ENCODE results near the gene PLXNB2.

PLXNB2 gene

DNA sequence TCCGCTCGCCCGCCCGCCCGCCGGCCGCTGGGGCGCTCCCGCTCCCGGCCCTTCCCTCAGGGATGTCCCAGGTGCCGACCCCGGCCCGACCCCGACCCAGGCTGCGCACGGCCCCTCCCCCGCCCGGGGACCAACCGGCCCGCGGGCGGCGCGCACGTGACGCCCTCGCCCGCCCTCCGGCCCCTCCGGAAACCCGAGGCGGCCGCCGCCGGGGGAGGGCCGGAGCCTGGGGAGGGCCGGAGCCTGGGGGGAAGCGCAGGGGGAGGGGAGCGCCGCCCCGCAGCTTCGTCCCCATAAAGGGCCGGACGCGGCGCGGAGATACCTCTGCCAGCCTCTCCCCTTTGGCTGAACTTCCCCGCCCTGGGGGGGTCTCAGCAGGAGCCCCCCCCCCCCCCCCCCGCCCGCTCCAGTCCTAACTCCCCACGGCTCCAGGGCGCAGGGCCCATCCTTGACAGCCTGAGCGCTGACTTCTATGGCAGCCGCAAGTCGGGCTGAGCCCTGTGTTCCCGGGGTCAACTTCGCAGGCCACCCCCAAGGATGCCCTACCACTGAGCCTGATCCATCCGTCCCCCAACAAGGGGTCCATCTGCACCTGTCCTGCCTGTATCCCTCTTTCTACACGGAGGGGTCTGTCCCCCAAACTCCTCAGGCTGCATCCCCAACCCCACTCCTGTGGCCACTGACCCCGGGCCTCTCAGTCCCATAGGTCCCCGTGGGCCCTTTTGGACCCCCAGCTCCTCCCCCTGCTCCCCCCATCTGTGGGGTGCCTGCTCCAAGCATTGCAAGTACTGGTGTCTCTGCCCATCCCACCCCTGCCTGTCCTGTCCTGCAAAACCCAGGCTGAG, 45.6 kb downstream of the PLXNB2 start, which contains the start of gene MAPK12:
Gene MAPK12, minus strand, starts transcription at position 69 of the 845 bp plus-strand sequence. CDS start 174 bp downstream, outside the sequence.
- peak; percentile 88 for DNase-seq (ENCODE audit: low spot score)
- in situ Hi-C loops (cut with MboI; ENCODE audit: low sequenced_read_pairs, unreplicated experiment), result no loop called here

DNA sequence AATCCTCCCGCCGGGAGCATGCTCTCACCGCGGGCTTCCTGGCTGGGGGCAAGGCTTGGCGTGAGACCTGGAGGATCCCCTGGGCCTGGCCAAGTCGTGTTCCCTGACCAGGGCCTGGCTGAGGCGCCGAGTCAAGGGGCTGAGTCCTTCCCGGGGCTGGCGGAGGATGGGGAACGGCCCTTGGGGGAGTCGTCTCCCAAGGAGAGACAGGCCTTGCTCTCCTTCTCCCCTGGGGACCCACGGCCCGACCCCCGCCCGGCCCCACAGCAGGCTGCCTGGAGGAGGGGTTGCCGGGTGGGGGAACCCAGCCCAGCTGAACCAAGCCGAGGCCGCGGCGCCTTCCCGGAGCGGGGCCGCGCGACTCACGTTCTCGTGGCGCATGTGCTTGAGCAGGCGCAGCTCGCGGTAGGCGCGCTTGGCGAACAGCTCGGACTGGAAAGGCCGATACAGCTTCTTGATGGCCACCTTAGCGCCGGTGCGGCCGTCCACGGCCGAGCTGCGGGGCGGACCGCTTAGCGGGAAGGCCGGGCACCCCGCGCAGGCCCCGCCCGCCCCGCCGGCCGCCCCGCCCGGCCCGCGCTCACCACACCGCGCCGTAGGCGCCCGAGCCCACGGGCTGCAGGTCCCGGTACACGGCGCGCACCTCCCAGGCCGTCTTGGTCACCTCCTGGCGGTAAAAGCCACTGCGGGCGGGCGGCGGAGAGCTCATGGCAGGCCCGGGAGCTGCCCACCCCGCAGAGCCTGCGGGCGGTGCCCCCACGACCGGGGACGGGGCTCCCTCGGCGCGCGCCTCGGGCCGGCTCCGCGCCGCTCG, 46.4 kb downstream of the PLXNB2 start:
- DNase-seq (ENCODE audit: low spot score), result peak; percentile 81
- in situ Hi-C loops (cut with MboI; ENCODE audit: low sequenced_read_pairs, unreplicated experiment), result no loop called here
- TF ChIP-seq, protein P1, sequence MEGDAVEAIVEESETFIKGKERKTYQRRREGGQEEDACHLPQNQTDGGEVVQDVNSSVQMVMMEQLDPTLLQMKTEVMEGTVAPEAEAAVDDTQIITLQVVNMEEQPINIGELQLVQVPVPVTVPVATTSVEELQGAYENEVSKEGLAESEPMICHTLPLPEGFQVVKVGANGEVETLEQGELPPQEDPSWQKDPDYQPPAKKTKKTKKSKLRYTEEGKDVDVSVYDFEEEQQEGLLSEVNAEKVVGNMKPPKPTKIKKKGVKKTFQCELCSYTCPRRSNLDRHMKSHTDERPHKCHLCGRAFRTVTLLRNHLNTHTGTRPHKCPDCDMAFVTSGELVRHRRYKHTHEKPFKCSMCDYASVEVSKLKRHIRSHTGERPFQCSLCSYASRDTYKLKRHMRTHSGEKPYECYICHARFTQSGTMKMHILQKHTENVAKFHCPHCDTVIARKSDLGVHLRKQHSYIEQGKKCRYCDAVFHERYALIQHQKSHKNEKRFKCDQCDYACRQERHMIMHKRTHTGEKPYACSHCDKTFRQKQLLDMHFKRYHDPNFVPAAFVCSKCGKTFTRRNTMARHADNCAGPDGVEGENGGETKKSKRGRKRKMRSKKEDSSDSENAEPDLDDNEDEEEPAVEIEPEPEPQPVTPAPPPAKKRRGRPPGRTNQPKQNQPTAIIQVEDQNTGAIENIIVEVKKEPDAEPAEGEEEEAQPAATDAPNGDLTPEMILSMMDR (IDR thresholded peaks at IDR 0.05; ENCODE audit: borderline replicate concordance, control extremely low read depth, extremely low read depth, insufficient read depth, missing control alignments), result no peak

More for the DNA sequence above, 45.6 kb downstream of the PLXNB2 start, which contains the start of gene MAPK12:
- TF ChIP-seq, protein P1 (IDR thresholded peaks at IDR 0.05; ENCODE audit: borderline replicate concordance, control extremely low read depth, extremely low read depth, insufficient read depth, missing control alignments), result no peak

DNA sequence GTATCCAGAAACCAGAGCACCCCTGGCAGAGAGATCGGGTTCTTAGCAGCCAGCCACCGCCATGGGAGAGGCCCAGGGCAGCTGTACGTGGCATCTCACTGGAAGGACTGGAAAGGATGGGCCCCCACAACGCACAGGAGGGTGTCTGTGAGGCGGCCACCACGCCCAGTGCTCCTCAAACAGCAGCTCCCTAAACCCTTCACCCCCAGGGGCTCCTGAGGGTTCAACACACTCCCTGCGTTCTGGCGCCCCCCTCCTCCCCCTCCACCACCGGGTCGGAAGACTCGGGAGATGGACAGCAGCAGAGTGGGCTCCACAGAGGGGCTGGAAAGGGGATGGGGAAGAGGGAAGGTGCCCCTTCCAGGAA, 47.0 kb downstream of the PLXNB2 start:
- in situ Hi-C loops (cut with MboI; ENCODE audit: low sequenced_read_pairs, unreplicated experiment), result no loop called here

DNA sequence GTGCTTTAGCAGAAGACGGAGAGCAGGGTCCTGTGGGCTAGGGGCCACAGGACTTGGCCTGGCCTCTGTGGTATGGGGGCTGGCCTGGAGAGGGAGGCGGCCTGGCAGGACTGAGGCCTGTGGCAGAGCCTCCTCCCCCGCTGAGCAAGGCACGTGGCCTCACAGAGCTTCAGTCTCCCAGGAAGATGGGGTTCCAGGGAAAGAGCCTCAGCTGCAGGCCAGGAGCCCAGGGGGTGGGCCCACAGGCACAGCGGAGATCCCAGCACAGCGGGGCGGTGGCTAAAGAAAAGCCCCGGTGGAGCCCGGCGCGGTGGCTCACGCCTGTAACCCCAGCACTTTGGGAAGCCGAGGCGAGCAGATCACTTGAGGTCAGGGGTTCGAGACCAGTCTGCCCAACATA, 48.1 kb downstream of the PLXNB2 start:
- in situ Hi-C loops (cut with MboI; ENCODE audit: low sequenced_read_pairs, unreplicated experiment), result no loop called here
- no peak for DNase-seq (ENCODE audit: low spot score)

More for the DNA sequence above, 47.0 kb downstream of the PLXNB2 start:
- TF ChIP-seq, protein P1 (IDR thresholded peaks at IDR 0.05; ENCODE audit: borderline replicate concordance, control extremely low read depth, extremely low read depth, insufficient read depth, missing control alignments), result no peak
- no peak for DNase-seq (ENCODE audit: low spot score)

GRCh38 chr22:50258361-50259292, 48.8 kb downstream of the PLXNB2 start:
- no peak for DNase-seq (ENCODE audit: low spot score)
- in situ Hi-C loops (cut with MboI; ENCODE audit: low sequenced_read_pairs, unreplicated experiment), result no loop called here
- TF ChIP-seq, protein P1 (IDR thresholded peaks at IDR 0.05; ENCODE audit: borderline replicate concordance, control extremely low read depth, extremely low read depth, insufficient read depth, missing control alignments), result no peak

More for the DNA sequence above, 48.1 kb downstream of the PLXNB2 start:
- TF ChIP-seq, protein P1 (IDR thresholded peaks at IDR 0.05; ENCODE audit: borderline replicate concordance, control extremely low read depth, extremely low read depth, insufficient read depth, missing control alignments), result no peak
